Measurements from ENCODE around the gene TPBGL.
"Not testable (repeated sequence)": the region's sequence is repeated elsewhere in the genome, so short reads cannot be mapped to it uniquely, and the experiment has no call there.

Gene TPBGL

GRCh38 chr11:75272821-75273301 lies 32.3 kb downstream of the TPBGL start:
- DNase-seq (ENCODE audit: low read depth) = no peak

GRCh38 chr11:75273411-75274391 lies 33.1 kb downstream of the TPBGL start:
- no peak for DNase-seq (ENCODE audit: low read depth)

- DNase-seq (ENCODE audit: low read depth) = not testable (repeated sequence)
These were observed 34.1 kb downstream of the TPBGL start for GRCh38 chr11:75274716-75275115.

GRCh38 chr11:75275581-75275980 lies 35.0 kb downstream of the TPBGL start:
- DNase-seq (ENCODE audit: low read depth) = no peak

GRCh38 chr11:75276186-75276585 lies 35.6 kb downstream of the TPBGL start:
- DNase-seq (ENCODE audit: low read depth) = no peak

- no peak for DNase-seq (ENCODE audit: low read depth)
These were observed 36.1 kb downstream of the TPBGL start for GRCh38 chr11:75276686-75277085.

- DNase-seq (ENCODE audit: low read depth) = no peak
These were observed 36.7 kb downstream of the TPBGL start for GRCh38 chr11:75277211-75277805.

GRCh38 chr11:75277991-75278790 lies 37.6 kb downstream of the TPBGL start:
- DNase-seq (ENCODE audit: low read depth) = no peak

- DNase-seq (ENCODE audit: low read depth) = no peak
These were observed 38.7 kb downstream of the TPBGL start for GRCh38 chr11:75279273-75279672.

GRCh38 chr11:75280227-75280701 lies 39.7 kb downstream of the TPBGL start:
- DNase-seq (ENCODE audit: low read depth) = no peak

GRCh38 chr11:75280770-75281468 lies 40.3 kb downstream of the TPBGL start:
- DNase-seq (ENCODE audit: low read depth) = no peak

GRCh38 chr11:75281469-75282095 lies 41.0 kb downstream of the TPBGL start:
- no peak for DNase-seq (ENCODE audit: low read depth)

GRCh38 chr11:75283391-75283931 lies 42.9 kb downstream of the TPBGL start:
- DNase-seq (ENCODE audit: low read depth) = no peak

GRCh38 chr11:75285776-75286360 lies 45.3 kb downstream of the TPBGL start:
- no peak for DNase-seq (ENCODE audit: low read depth)

- DNase-seq (ENCODE audit: low read depth) = no peak
These were observed 46.4 kb downstream of the TPBGL start for GRCh38 chr11:75286826-75287465.

GRCh38 chr11:75287579-75287978 lies 47.0 kb downstream of the TPBGL start:
- no peak for DNase-seq (ENCODE audit: low read depth)

GRCh38 chr11:75289511-75289760 lies 48.9 kb downstream of the TPBGL start:
- DNase-seq (ENCODE audit: low read depth) = no peak

GRCh38 chr11:75289919-75290318 lies 49.3 kb downstream of the TPBGL start:
- DNase-seq (ENCODE audit: low read depth) = no peak

GRCh38 chr11:75291741-75292140 lies 51.2 kb downstream of the TPBGL start:
- no peak for DNase-seq (ENCODE audit: low read depth)

GRCh38 chr11:75292943-75293342 lies 52.4 kb downstream of the TPBGL start:
- DNase-seq (ENCODE audit: low read depth) = no peak
